A172 (cell line): ENCODE measurements around the gene TCL1A. TPM values are rescaled to one million over a fixed set of nuclear protein-coding genes. Genes with fewer than 3 reads are reported as not detected.
"Not testable (repeated sequence)": the region's sequence is repeated elsewhere in the genome, so short reads cannot be mapped to it uniquely, and the experiment has no call there.

Experiments used
- DNase-seq: peaks from one replicate; pipeline ENCODE4 v3.0.0-alpha.2; 2015; ENCODE audit warnings: low spot score
- total RNA-seq: library from RNA; depleted of rRNA; stranded (reverse); fragments of >200 nt; shearing (Covaris generic); gene quantifications from 2 replicates; pipeline ENCODE4 v1.2.3, GENCODE V29; 2014; rRNA removed

The TCL1A gene, protein sequence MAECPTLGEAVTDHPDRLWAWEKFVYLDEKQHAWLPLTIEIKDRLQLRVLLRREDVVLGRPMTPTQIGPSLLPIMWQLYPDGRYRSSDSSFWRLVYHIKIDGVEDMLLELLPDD
- not detected in 2 replicates for total RNA-seq

- no peak for DNase-seq
Observed at GRCh38 chr14:95713596-95714371, at the start of gene TCL1A. TCL1A (minus strand) TSS chr14:95714125; CDS start chr14:95714066, 59 bp downstream.

DNA sequence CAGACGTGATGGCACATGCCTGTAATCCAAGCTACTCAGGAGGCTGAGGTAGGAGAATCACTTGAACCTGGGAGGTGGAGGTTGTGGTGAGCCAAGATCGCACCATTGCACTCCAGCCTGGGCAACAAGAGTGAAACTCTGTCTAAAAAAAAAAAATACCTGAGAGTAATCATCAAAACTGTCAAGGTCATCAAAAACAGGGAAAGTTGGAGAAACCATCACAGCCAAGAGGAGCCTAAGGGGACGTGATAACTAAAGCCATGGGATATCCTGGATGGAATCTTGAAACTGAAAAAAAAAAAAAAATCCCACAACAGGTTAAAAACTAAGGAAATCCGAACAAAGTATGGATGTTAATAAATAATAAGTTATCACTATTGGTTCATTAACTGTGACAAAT is 49.1 kb upstream of the TCL1A start:
- DNase-seq, result not testable (repeated sequence)

- DNase-seq, result no peak
Observed at GRCh38 chr14:95761436-95761835, 47.5 kb upstream of the TCL1A start.

DNA sequence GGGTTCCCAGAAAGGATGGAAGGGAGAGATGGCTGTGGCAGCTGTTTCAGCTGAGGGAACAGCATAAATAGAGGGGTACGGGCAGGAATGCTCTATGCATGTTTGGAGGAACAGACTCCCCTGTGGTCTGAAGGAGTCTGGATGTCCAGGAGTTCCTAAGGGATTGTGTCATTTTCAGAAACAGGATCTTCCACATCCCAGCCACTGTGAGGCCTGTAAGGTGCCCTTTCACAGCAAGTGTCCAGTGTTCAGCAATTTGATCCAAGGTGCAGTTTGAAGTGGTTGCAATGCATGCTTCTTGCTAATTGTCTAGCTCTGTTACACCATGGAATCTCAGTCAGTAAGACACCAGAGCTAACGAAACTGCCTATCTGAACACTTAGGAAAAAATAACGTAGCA is 46.7 kb upstream of the TCL1A start:
- DNase-seq, result no peak

GRCh38 chr14:95759941-95760340 is 46.0 kb upstream of the TCL1A start:
- no peak for DNase-seq

DNA sequence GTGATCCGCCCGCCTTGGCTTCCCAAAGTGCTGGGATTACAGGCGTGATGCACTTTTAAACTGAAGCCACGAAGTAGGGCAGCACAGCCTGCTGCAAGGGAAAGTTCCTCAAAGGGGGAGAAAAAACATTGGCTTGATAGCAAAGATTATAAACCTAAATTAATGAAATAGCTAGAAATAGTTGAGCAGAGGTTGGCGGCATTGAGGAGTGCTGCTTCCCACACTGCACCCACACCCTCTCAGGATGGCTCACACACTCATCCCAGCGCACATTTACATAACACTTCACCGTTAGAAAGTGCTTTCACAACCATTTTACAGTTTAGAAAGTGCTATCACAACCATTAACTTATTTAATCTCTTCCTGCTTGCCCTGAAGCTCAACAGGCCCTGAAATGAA is 44.4 kb upstream of the TCL1A start:
- DNase-seq, result no peak

GRCh38 chr14:95756751-95757150 is 42.8 kb upstream of the TCL1A start:
- DNase-seq, result no peak

DNA sequence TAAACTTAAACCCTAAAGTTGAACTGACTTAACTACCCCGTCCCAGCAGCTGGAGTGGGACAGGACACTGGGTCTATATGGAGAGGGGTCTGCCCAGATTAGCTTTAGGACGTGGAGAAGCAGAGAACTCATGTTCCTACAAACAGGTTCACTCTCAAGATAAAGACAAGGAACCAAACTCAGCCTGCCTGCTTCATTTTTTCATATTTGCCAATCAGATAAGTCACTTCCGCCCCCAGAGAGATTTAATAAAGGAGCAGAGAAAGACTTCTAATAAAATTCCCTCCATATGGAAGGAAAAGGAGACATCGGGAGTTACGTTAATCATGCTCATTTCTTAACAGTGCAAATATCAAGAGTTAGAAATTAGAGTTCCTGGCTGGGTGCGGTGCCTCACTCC is 42.2 kb upstream of the TCL1A start:
- no peak for DNase-seq

DNA sequence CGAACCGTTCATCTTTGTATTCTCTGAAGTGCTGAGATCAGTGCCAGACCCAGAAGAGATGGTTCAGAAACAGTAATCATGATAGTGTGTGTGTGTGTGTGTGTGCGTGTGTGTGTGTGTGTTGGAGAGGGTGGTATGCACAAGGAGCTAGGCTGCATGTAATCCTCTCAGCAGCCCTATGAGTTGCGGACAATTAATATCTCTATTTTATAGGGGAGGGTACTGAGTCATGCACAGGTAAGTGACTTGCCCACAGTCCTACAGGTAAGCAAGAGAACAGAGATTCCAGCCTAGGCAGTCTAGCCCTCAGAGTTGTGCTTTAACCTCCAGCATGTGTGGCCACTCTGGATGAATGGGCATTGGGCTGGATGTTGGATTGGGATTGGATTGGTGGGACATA is 27.9 kb upstream of the TCL1A start:
- DNase-seq, result no peak

GRCh38 chr14:95741038-95741490 is 27.1 kb upstream of the TCL1A start:
- DNase-seq, result no peak

DNA sequence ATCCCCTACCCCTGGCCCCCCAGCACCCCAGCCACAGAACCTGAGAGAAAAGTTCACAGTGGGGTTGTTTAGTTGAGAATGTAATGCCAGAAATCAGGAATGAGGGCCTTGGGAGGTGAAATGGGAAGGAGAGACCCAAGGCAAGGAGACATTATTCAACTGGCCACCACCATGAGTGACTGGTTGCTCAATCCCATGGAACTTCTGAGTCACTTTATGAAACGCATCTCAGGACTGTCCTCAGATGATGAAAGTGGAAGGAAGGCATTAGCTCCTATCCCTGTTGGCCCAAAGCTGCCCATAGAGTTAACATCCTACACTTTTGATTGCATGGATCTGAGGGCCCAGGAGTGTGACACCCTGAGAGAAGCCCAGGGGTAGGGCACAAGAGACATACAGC is 25.4 kb upstream of the TCL1A start:
- DNase-seq, result no peak

GRCh38 chr14:95733212-95733611 is 19.3 kb upstream of the TCL1A start:
- no peak for DNase-seq

- no peak for DNase-seq
Observed at GRCh38 chr14:95730126-95730525, 16.2 kb upstream of the TCL1A start.

DNA sequence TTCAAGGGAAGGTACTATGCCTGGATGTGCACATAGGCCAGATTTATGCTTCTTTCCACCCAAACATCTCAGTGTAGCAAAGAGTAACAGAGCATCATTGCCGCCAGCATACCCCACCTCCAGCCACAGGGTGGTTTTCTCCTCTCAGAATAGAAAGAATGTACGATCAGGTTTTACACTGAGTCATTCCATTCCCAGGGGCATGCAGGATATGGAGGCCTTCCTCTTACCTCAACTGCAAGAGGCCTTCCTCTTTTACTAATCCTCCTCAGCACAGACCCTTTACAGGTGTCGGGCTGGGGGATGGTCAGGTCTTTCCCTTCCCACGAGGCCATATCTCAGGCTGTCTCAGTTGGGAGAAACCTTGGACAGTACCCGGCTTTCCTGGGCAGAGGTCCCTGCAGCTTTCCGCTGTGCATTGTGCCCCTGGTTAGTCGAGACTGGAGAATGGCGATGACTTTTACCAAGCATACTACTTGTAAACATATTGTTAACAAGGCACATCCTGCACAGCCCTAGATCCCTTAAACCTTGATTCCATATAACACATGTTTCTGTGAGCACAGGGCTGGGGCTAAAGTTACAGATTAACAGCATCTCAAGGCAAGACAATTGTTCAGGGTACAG is 15.6 kb upstream of the TCL1A start:
- DNase-seq, result not testable (repeated sequence)

DNA sequence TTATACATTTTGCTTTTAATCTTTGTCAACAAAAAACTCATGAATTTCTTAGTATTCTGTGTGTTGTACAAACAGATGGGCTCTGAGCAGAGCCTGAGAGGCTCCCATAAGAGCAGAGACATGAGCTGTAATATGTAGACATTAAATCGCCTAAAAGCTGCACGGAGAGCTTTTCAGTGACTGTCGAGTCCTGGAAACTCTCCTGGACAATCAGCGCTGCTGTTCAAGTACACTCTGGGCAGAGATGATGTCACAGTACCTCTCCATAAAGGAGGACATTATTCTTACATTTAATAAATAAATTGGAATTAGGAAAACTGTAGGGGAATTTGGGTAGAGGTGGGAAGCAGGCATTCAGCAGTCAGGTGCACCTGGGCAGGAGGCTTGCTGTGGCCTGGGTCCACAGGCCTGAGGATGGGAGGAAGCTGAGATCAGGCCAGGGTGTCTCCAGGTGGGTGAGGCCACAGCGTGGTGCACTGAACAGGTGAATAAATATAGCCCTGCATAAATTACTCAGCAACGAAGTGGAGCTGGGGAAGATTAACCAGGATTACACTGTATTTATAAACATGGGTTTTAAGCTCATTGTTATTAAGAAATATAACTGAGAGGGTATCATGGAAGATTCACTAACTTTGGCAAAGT is 13.3 kb upstream of the TCL1A start:
- DNase-seq, result no peak

DNA sequence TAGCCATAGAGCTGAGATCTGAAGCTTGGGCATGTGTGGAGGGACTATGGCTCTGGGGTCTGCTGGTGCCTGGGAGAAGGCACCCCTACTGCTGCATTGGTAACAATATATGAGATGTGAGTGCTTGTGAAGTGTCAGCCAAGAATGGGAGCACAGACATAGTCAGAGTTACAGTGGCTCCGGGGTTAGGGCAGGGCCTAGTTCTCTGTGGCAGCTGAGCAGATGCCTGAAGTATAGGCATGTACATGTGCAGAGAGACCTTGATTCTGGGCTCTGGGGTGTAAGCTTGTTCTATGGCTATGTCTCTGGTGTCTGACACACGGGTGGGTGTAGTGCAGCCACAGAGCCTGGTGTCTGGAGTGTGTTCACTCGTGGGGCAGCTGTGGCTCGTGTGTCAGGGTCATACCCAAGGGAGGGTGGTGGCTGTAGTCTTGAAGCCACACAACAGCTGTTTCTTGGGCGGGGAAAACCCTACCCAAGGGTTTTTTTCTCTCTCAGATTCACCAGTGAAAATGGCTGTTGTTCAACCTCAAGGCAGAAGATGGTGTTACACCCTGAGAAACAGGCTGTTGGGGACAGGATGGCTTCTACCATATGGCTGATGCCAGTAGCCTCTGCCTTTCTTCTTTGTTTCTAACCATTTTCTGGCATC is 11.9 kb upstream of the TCL1A start:
- DNase-seq, result no peak

DNA sequence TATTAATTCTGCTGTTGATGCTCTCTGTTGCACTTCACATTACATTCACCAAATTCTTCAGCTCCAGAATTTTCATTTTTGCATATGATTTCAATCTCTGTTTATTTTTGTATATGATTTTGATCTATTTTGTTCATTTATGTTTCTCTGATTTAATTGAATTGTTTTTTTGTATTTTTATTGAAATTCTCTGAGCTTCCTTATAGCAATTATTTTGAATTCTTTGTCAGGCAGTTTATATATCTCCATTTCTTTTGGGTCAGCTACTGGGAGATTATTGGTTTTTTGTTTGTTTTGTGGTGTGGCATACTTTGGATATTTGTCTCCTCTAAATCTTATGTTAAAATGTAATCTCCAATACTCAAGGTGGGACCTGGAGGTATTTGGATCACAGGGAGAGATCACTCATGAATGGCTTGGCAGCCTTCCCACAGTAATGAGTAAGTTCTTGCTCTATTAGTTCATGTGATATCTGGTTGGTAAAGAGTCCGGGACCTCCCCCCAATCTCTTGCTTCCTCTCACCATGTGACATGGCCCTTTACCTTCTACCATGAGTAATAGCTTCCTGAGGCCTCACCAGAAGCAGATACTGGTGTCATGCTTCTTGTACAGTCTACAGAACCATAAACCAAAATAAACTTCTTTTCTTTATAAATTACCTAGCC is 8.7 kb upstream of the TCL1A start:
- no peak for DNase-seq

- no peak for DNase-seq
Observed at GRCh38 chr14:95712398-95712797, 1.5 kb downstream of the TCL1A start.

GRCh38 chr14:95711476-95712176 is 2.3 kb downstream of the TCL1A start:
- no peak for DNase-seq

DNA sequence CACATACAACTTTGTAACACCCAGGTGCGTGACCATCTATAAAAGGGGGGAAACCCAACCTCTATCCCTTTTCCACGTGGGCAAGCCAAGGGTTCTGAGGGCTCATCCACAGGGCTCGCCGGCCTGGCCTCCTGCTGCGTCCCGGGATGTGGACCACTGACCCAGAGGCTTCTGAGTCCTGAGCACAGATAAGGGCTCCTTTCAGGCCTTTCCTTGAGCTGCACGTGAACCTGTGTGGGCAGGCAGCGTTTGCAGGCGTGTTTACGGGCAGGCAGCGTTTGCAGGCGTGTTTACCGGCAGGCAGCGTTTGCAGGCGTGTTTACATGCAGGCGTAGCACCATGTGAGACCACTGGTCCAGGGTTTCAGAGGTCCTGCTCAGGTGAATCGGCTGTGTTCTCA is 3.8 kb downstream of the TCL1A start:
- DNase-seq, result no peak

GRCh38 chr14:95707327-95707726 is 6.6 kb downstream of the TCL1A start:
- no peak for DNase-seq
